Kidney epithelial cell (primary cell): ENCODE data around the gene ZNF76. TPM values are rescaled to one million over a fixed set of nuclear protein-coding genes. Genes with fewer than 3 reads are reported as not detected.
"Not testable (repeated sequence)": the region's sequence is repeated elsewhere in the genome, so short reads cannot be mapped to it uniquely, and the experiment has no call there.

ENCODE experiments used
- DNase-seq: peaks from one replicate; pipeline ENCODE4 v3.0.0-alpha.2; 2010; ENCODE audit warnings: low read depth
- H3K27me3 ChIP-seq: 2 replicates; pipeline ENCODE4 v1.6.0; 2011; ENCODE audit warnings: low read length; ENCODE audit not compliant: control insufficient read depth, insufficient read depth
- H3K36me3 ChIP-seq: 2 replicates; pipeline ENCODE4 v1.5.1; 2011; ENCODE audit warnings: low read length; ENCODE audit not compliant: control insufficient read depth, insufficient read depth
- H3K4me3 ChIP-seq: 2 replicates; pipeline ENCODE4 v1.5.1; 2011; ENCODE audit warnings: low read depth, mild to moderate bottlenecking, control low read depth, low read length
- total RNA-seq: library from RNA; depleted of rRNA; stranded (reverse); fragments of >200 nt; gene quantifications from 2 replicates; pipeline ENCODE4 v1.2.3, GENCODE V29; 2015
- TF ChIP-seq, protein P1 (sequence below): IDR thresholded peaks from 2 replicates; pipeline ENCODE4 v1.5.1; 2011; ENCODE audit warnings: mild to moderate bottlenecking, moderate library complexity, low read length, control low read depth, inconsistent platforms; ENCODE audit not compliant: insufficient read depth, poor library complexity, severe bottlenecking

The ZNF76 gene
- total RNA-seq, 1 donor from 2014 or later: 21.2 TPM

GRCh38 chr6:35299674-35300073, 40.1 kb downstream of the ZNF76 start:
- TF ChIP-seq, protein P1, sequence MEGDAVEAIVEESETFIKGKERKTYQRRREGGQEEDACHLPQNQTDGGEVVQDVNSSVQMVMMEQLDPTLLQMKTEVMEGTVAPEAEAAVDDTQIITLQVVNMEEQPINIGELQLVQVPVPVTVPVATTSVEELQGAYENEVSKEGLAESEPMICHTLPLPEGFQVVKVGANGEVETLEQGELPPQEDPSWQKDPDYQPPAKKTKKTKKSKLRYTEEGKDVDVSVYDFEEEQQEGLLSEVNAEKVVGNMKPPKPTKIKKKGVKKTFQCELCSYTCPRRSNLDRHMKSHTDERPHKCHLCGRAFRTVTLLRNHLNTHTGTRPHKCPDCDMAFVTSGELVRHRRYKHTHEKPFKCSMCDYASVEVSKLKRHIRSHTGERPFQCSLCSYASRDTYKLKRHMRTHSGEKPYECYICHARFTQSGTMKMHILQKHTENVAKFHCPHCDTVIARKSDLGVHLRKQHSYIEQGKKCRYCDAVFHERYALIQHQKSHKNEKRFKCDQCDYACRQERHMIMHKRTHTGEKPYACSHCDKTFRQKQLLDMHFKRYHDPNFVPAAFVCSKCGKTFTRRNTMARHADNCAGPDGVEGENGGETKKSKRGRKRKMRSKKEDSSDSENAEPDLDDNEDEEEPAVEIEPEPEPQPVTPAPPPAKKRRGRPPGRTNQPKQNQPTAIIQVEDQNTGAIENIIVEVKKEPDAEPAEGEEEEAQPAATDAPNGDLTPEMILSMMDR: no peak
- no peaks in the 10 kb centered on the region for H3K27me3 ChIP-seq
- H3K36me3 ChIP-seq: peaks cover 2% of the 10 kb centered on the region
- H3K4me3 ChIP-seq: no peak overlapping the region
- DNase-seq: no peak

DNA sequence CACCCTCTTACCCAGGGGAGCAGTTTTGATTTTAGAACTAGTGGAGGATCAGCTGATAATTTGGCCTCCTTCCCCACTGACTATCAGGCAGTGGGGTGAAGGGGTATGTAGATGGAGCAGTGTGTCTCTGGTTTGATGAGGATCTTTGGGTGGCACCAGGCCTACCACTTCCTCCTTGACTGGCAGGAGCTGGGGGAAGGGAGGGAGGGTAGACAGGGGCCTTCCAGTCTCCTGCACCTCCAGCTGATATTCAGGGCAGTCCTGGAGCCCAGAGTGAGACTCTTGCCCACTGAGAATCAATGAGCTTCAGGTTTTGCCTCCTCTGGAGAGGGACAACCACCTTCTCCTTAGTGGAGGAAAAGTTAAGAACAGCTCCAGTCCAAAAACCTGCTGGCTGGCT, 41.3 kb downstream of the ZNF76 start:
- no peaks in the 10 kb centered on the region for H3K36me3 ChIP-seq
- no peak for DNase-seq
- H3K4me3 ChIP-seq: no peak overlapping the region
- no peaks in the 10 kb centered on the region for H3K27me3 ChIP-seq
- TF ChIP-seq, protein P1: no peak

DNA sequence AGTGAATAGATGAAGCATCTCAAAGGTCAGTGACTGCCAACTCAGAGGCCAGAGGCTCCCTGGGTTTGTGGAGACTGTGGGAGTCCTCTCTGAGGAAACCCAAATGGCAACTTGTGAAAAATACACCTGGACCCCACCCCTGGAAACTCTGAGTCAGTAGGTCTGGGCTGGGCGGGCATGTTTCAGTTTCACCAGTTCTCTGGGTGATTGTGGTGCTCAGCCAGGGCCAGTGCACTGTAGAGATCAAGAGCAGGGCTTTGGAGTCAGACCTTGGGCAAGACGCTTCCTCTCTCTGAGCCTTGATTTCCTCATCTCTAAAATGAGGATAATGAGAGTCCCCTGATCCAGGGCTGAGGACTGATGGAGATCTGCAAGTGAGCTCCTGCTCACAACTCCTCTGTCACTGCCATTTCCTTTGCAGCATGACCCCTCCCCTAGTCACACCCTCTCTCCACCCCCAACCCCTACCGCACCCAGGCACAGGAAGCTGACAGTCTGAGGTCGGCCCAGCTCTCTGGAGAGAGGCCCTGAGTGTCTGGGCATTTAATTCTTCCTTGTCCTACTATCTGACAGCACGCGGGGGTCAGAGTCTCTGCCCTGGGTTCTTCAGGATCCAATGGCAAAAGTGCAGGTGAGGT, 43.2 kb downstream of the ZNF76 start:
- Histone ChIP-seq H3K36me3 (no peaks in the 10 kb centered on the region), H3K4me3 (no peak overlapping the region), H3K27me3 (no peaks in the 10 kb centered on the region)
- DNase-seq: no peak
- TF ChIP-seq, protein P1: no peak

GRCh38 chr6:35304299-35304698, 44.8 kb downstream of the ZNF76 start:
- TF ChIP-seq, protein P1: no peak
- no peaks in the 10 kb centered on the region for H3K27me3 ChIP-seq
- H3K4me3 ChIP-seq: no peak overlapping the region
- DNase-seq: no peak
- no peaks in the 10 kb centered on the region for H3K36me3 ChIP-seq

DNA sequence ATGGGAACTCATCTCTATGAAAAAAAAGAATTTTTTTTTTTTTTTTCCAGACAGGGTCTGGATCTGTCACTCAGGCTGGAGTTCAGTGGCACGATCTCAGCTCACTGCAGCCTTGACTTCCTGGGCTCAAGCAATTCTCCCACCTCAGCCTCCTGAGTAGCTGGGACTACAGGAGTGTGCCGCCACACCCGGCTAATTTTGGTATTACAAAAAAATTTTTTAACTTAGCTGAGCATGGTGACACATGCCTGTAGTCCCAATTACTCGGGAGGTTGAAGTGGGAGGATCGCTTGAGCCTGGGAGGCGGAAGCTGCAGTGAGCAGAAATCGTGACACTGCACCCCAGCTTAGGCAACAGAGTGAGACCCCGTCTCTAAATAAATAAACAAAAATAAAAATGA, 45.6 kb downstream of the ZNF76 start:
- H3K36me3 ChIP-seq: no peaks in the 10 kb centered on the region
- TF ChIP-seq, protein P1: no peak
- no peaks in the 10 kb centered on the region for H3K27me3 ChIP-seq
- DNase-seq: no peak
- no peak overlapping the region for H3K4me3 ChIP-seq

DNA sequence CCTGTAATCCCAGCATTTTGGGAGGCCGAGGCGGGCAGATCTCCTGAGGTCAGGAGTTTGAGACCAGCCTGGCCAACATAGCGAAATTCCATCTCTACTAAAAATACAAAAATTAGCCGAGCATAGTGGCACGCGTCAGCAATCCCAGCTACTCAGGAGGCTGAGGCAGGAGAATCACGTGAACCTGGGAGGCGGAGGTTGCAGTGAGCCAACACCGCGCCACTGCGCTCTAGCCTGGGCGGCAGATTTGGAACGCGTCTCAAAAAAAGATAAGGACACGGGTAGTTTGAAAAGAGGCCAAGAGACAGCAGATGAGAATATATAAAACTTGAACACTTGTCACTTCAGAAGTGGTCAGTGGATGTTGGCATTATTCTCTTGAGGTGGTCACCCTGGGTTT, 47.6 kb downstream of the ZNF76 start:
- H3K27me3 ChIP-seq, H3K4me3 ChIP-seq, H3K36me3 ChIP-seq, DNase-seq: not testable (repeated sequence)

- H3K36me3 ChIP-seq, H3K4me3 ChIP-seq, DNase-seq, H3K27me3 ChIP-seq: not testable (repeated sequence)
These were observed 49.0 kb downstream of the ZNF76 start for GRCh38 chr6:35308543-35308942.
